ENCODE results near the gene PSMD5. TPM values are rescaled to one million over a fixed set of nuclear protein-coding genes. Genes with fewer than 3 reads are reported as not detected.

PSMD5 gene
- total RNA-seq, 1 donor from 2014 or later, result 54.3 TPM

DNA sequence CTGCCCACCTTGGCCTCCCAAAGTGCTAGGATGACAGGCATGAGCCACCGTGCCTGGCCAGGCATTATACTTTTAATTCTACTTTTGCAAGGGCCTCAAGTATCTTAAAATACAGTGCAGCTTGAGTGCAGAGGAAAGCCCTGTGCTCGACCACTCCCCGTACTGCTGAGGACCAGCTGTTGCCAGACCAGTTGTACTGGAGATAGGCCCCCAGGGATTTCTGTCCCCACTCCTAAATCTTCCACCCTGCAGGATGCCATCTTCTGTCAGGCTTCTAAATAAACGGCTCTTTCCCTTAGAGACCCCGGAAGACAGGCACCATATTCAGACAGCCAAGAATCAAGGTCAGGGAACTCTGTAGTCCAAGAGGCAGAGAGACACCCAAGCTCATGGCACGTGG lies 16.6 kb upstream of the PSMD5 start:
- DNase-seq (ENCODE audit: low read depth, low spot score), result no peak
- Mint-ChIP-seq H3K4me1 (no peaks in the 10 kb centered on the region), H3K27ac (ENCODE audit: unreplicated experiment) (no peak overlapping the region), H3K27me3 (ENCODE audit: low read depth) (no peaks in the 10 kb centered on the region), H3K9me3 (no peaks in the 10 kb centered on the region), H3K36me3 (ENCODE audit: low read depth) (peaks cover 11% of the 10 kb centered on the region), H3K4me3 (no peak overlapping the region)
- TF ChIP-seq, protein P1, sequence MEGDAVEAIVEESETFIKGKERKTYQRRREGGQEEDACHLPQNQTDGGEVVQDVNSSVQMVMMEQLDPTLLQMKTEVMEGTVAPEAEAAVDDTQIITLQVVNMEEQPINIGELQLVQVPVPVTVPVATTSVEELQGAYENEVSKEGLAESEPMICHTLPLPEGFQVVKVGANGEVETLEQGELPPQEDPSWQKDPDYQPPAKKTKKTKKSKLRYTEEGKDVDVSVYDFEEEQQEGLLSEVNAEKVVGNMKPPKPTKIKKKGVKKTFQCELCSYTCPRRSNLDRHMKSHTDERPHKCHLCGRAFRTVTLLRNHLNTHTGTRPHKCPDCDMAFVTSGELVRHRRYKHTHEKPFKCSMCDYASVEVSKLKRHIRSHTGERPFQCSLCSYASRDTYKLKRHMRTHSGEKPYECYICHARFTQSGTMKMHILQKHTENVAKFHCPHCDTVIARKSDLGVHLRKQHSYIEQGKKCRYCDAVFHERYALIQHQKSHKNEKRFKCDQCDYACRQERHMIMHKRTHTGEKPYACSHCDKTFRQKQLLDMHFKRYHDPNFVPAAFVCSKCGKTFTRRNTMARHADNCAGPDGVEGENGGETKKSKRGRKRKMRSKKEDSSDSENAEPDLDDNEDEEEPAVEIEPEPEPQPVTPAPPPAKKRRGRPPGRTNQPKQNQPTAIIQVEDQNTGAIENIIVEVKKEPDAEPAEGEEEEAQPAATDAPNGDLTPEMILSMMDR (conservative IDR thresholded peaks at IDR 0.05), result no peak

DNA sequence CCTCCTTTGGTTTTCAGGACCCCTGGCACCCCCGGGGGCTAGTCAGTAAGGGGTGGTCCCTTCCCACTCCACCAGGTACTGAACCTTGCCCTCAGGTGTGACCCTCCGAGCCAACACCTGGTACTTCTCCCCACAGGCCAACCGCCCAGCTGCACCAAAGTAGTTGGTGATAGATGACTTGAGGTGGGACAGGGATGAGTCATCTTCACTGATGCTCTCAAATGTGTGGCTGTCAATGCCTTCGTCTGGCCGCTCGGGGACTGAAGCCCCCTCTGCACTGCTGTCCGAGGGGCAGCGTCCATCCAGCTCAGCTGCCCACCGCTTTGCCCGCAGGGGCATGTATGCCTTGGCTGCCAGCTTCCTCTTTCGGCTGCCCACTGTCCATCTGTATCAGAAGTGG lies 15.2 kb upstream of the PSMD5 start:
- H3K27ac Mint-ChIP-seq (ENCODE audit: unreplicated experiment), result no peak overlapping the region

DNA sequence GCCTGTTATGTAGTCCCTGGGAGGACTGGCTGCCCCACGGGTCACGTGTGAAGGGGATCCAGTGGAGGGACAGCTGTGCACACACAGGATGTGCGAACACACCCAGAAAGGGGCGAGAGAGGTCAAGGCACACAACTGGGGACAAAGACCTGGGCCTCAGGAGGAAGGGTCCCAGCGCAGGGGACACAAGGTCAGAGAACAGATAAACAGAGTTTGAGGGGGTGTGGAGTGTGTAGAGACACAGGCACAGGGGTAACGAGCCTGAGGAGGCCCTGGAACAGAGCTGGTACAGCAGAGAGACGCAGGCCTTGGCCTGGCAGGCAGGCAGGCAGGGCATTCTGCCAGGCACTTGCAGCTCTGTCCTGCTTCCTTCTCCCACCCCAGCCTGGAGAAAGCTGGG lies 14.8 kb upstream of the PSMD5 start:
- Mint-ChIP-seq H3K4me1 (peaks cover 9% of the 10 kb centered on the region), H3K27ac (ENCODE audit: unreplicated experiment) (peak overlapping the region; percentile 19), H3K9me3 (no peaks in the 10 kb centered on the region), H3K4me3 (no peak overlapping the region), H3K36me3 (ENCODE audit: low read depth) (peaks cover 7% of the 10 kb centered on the region), H3K27me3 (ENCODE audit: low read depth) (no peaks in the 10 kb centered on the region)
- no peak for DNase-seq (ENCODE audit: low read depth, low spot score)
- TF ChIP-seq, protein P1 (conservative IDR thresholded peaks at IDR 0.05), result no peak

More for the DNA sequence above, 15.2 kb upstream of the PSMD5 start:
- Mint-ChIP-seq H3K4me1 (peaks cover 5% of the 10 kb centered on the region), H3K9me3 (no peaks in the 10 kb centered on the region), H3K4me3 (no peak overlapping the region), H3K27me3 (ENCODE audit: low read depth) (no peaks in the 10 kb centered on the region), H3K36me3 (ENCODE audit: low read depth) (peaks cover 7% of the 10 kb centered on the region)
- DNase-seq (ENCODE audit: low read depth, low spot score), result no peak
- TF ChIP-seq, protein P1 (conservative IDR thresholded peaks at IDR 0.05), result no peak

DNA sequence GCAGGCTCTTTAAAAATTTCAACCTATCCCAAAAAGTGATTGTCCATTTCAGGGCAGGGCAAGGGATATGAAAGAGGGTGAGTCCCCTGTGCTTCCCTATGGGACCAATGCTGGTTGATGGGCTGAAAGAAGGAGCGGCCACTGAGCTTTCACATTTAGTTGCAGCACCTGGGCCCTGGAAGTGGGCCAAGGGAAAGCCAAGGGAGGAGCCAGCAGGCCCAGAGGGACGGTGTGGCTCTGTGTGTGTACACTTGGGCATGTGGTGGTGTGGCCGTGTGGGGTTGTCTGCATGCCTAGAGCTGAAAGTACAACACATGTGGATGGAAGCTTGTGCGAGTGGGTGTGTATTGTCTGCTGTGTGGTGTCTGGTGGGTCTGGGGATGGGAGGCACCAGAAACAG lies 14.0 kb upstream of the PSMD5 start:
- H3K4me1 Mint-ChIP-seq, result peaks cover 17% of the 10 kb centered on the region
- H3K27me3 Mint-ChIP-seq (ENCODE audit: low read depth), result no peaks in the 10 kb centered on the region
- no peaks in the 10 kb centered on the region for H3K9me3 Mint-ChIP-seq
- no peak overlapping the region for H3K4me3 Mint-ChIP-seq
- TF ChIP-seq, protein P1 (conservative IDR thresholded peaks at IDR 0.05), result no peak
- peaks cover 7% of the 10 kb centered on the region for H3K36me3 Mint-ChIP-seq (ENCODE audit: low read depth)
- DNase-seq (ENCODE audit: low read depth, low spot score), result no peak
- no peak overlapping the region for H3K27ac Mint-ChIP-seq (ENCODE audit: unreplicated experiment)

DNA sequence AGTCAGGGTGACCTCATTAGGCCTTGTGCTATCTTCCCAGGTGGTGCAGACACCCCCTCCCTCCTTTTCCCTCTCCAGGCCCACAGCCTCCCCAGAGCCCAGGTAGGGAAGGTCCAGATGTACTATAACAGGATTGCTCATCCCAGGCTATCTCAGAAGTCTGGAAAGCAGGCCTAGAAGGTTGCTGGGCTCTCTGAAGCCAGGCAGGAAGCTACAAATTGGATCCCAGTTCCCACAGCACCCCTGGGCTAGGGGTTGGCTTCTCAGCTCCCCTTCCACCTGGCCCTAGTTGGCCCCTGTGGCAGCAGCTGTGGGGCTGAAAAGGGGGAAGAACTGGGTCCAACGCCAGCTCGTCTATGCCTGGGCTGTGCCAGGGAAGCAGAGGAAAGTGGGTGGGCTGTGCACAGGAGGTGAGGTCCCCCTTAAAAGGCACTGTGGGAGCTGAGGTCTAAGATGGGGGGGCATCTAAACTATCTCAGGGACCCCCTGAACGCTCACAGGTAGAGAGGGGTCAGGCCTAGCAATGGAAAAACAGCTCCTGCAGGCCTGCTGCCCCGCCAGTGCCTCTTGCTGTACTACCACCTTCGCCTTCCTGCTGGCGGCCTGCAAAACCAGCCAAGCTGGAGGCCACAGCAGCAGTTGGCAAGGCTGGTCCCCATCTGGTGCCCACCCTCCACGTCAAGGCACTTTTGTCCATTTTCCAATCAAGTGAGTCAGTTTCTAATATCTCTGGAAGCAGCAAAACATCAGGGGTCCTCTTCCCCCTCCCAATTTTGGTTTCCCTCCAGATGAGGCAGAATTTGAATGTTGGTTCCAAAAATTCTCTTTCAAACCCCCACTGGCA lies 13.3 kb upstream of the PSMD5 start:
- no peaks in the 10 kb centered on the region for H3K9me3 Mint-ChIP-seq
- no peak overlapping the region for H3K4me3 Mint-ChIP-seq
- no peak for DNase-seq (ENCODE audit: low read depth, low spot score)
- H3K36me3 Mint-ChIP-seq (ENCODE audit: low read depth), result peaks cover 7% of the 10 kb centered on the region
- H3K4me1 Mint-ChIP-seq, result peaks cover 23% of the 10 kb centered on the region
- no peak overlapping the region for H3K27ac Mint-ChIP-seq (ENCODE audit: unreplicated experiment)
- TF ChIP-seq, protein P1 (conservative IDR thresholded peaks at IDR 0.05), result no peak
- no peaks in the 10 kb centered on the region for H3K27me3 Mint-ChIP-seq (ENCODE audit: low read depth)

Measured in neural crest cell (in vitro differentiated cells).